HG02938 (cell line): Measurements from ENCODE around the gene SOSTDC1.
"Not testable (repeated sequence)": the region's sequence is repeated elsewhere in the genome, so short reads cannot be mapped to it uniquely, and the experiment has no call there.

Experiments
- ATAC-seq: cut with Tn5 transposase; IDR thresholded peaks from one replicate; pipeline ENCODE4 v1.9.1; 2021; ENCODE audit warnings: mild to moderate bottlenecking, moderate library complexity; ENCODE audit not compliant: unreplicated experiment

The SOSTDC1 gene, protein sequence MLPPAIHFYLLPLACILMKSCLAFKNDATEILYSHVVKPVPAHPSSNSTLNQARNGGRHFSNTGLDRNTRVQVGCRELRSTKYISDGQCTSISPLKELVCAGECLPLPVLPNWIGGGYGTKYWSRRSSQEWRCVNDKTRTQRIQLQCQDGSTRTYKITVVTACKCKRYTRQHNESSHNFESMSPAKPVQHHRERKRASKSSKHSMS

DNA sequence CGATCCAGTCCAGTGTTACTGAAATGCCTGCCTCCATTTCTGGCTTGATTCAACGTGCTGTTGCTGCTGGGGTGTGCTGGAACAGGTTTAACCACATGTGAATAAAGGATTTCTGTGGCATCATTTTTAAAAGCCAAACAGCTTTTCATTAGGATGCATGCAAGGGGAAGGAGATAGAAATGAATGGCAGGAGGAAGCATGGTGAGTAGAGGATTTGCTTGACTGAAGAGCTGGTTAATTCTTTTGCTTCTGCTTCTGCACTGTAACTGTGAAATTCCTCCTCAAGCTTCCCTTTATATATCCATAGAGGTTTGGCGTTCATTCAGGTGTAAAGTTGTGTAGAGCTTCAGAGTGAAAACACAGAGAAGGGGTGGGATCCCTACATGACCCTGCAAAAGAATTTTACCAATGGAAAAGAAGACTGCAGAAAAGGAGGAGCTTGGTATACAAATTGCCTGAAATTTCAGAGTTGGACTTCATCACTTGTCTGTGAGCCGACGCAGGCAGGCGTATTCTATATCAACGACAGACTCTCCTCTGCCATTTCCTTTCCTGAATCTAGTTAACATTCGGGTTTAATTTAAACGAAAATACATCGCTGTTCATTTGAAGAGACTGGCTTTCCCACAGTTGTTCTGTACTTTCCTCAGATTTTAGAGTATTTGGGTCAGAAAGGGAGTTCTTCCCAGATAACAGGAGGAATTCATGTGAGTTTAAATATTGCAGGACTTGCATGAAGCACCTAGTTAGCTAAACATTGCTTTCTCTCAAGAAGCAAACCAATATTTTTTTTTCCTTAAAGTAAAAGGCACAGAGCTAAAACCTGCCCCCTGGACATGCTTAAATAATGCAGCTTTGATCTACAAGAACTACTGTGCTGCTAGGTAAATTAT, at the start of gene SOSTDC1:
TSS of gene SOSTDC1 (minus strand) at position 270 of the 893 bp plus-strand sequence. CDS start at position 200, 70 bp downstream.
- ATAC-seq, result no peak

DNA sequence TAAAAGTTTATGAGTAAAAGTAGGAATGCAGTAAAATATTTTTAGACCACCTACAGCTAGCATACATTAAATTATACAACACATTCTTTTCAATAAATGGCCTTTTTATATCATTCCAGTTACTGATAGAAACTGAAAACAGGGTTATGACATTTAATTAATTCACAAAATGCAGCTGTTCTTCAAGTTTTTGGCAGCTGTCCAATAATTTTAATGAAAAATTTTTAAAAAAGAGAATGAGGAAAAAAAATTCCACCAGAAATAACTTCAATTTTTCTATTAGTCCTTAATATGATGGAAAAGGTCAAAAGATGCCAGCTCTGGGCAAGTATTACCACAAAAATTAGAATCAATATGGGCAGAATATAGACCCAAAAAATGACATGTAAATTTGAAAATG, 49.2 kb upstream of the SOSTDC1 start:
- no peak for ATAC-seq

DNA sequence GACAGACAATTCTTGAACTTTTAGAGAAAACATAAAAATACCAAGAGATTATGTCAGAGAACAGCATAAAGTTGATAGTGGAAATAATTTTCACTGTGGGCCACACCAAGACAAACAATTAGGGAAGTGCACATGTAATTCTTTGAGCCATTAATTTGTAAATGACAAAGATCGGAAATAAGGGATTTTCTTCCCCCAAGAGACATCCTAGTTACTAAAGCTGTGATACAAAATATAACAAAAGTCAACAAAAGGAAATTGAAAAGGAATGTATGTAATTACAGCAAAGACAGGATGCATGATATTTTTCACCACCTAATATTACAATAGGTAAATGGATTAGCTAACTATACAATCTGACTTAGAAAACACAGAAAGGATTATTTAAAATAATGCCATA, 48.7 kb upstream of the SOSTDC1 start:
- no peak for ATAC-seq

DNA sequence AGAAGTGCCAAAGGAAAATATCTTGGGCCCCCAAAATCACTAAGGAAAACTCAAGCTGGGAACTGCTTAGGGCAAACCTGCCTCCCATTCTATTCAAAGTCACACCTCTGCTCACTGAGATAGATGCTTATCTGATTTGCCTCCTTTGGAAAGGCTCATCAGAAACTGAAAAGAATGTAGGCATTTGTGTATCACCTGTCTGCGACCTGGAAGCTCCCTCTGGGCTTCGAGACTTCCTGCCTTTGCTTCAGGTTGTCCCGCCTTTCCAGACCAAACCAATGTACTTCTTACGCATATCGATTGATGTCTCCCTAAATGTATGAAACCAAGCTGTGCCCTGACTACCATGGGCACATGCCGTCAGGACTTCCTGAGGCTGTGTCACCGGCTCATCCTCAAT, 46.6 kb upstream of the SOSTDC1 start:
- ATAC-seq, result no peak

DNA sequence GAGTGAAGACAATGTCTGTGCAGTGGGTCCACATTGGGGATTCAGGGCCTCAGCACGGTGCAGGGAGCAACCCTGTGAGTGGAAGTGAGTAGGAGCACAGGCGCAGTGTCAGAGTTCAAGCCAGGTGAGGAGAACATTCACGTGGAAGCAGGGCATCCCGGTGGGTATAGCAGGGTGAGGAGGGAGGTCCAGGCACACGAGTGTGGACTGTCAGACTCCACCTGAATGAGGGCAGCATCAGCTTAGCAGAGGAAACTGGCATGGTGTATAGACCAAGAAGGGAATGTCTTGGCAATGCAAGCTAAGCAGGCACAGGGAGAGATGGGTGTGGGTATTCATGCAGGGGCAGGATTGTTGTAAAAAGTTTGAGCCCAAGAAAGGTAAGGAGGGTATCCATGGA, 45.8 kb upstream of the SOSTDC1 start:
- no peak for ATAC-seq

DNA sequence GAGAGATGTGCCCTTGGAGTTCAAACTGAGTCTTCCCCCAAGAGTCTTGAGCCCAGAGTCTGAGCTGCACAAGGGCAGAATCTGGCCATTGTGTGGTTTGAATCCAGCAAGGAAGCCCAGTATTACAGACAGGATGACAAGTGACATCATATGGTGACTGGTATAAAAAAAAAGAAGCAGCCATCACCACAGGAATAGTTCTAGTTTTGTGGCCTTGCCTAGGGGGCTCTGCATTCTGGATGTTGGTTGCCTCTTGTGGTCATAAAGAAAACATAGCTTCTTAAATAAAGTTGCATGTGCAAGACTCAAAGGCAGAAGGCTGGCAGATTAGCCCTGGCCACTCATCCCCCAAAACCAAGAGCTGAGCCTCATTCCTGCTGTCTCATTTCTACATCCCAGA, 44.3 kb upstream of the SOSTDC1 start:
- ATAC-seq, result no peak

DNA sequence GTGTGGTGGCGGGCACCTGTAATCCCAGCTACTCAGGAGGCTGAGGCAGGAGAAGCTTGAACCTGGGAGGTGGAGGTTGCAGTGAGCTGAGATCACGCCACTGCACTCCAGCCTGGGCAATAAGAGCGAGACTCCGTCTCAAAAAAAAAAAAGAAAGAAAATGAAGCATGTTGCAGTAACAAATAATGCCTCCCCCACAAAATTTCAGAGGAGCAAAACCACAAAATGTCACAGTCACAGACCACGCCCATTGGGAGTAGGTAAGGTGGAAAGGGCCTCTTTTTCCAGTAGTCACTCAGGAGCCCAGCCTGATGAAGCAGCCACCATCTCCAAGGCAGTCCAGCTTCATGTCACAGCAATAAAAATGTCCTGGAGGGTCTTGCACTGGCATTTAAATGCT, 40.9 kb upstream of the SOSTDC1 start:
- ATAC-seq, result not testable (repeated sequence)

DNA sequence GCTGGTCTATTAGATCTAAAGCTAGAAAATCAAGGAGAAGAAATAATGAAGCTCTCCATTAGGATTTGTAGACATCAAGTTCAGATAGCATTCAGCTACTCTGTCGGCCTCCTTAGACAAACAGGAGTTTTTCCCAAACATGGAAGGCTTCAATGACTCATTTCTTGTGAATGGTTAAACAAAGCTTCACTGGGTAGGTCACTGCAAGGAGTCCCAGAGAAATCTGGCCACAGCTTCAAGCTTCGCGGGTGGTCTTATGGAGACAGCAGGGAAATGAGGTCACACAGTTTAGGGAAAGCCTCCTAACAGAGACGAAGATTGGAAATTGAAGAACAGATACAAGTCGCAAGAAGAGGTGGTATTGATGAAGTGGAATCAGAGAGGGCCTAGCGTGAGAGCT, 38.5 kb upstream of the SOSTDC1 start:
- ATAC-seq, result no peak

DNA sequence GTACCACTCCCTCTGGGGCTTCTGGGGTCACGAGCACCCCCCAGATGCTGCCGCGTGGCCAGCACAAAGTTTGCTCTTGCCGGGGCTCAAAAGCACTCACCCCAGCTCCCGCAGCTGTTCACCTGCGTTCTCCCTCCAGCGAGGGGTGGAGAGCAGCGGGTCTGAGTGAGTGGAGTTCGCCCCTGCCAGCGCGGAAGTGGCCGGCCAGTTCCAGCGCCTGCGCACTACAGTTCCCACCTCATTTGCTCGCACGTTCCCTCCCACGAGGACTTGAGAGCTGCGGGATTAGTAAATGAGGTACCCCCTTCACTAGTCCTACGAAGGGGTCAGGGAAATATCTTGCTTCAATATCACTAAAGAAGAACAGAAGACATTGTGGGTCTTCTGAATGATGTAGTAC, 36.8 kb upstream of the SOSTDC1 start:
- no peak for ATAC-seq

DNA sequence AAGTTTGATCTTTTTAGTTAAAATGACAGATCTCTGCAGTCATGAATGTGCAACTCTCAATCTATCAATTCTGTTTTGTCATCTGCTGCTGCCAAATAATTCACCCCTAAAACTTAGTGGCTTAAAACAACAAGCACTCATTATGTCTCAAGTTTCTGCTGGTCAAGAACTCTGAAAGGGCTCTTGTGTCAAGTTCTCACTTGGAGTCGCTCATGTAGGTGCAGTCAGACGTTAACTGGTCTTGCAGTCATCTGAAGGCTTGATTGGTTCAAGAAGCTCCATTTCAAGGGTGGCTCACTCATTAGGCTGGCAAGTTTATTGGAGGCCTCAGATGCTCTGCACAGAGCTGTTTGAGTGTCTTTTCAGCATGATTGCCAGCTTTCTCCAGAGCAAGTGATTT, 32.6 kb upstream of the SOSTDC1 start:
- no peak for ATAC-seq

DNA sequence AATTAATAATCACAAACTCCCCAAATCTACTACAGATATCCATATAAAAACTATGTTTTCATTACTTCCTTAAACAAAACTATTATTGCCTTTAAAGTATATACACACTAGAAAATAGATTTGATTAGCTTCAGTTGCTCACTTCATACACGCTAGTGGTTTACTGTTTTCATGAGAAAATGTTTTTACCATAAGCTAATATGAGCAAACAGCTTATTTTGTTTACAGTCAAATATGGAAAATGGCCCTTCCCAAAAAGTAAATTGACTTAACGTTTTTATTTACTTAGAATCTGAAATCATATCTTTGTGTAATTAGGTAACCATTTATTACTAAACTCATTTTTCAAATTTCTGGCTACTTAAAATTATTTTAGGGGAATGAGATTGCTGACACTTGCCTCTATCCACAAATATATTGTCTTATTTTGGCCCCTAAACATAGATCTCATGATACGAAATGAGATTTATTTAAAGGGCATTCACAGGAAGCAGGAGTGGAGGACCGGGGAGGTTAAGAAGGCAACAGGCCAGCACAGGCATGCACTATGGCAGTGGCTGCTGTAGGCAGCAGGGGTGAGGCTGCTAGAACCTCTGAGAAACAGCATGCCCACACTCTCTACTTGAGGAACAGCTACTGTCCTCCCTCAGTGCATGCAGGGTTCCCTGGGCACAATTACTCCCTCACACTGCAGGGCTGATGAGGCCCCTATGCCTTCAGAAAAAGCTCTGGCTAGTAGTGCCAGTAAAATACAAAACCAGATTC, 29.6 kb upstream of the SOSTDC1 start:
- ATAC-seq, result no peak

DNA sequence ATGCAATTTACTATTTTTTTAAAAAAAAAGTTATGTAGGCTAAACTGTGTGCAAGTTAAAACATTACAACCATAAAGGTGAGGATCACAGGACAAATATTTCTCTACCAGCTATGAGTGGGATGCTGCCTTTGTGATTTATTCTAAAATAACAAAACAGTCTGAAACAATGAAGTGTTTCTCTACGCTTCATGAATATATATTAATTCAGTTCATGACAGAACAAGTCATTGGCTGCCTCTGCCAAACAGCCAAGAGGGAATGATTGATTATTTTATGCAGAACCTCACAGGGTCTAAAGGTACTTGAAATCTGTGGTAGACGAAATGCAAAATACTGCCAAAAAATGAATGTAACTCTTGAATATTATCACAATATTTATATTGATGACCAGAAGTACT, 29.0 kb upstream of the SOSTDC1 start:
- no peak for ATAC-seq

DNA sequence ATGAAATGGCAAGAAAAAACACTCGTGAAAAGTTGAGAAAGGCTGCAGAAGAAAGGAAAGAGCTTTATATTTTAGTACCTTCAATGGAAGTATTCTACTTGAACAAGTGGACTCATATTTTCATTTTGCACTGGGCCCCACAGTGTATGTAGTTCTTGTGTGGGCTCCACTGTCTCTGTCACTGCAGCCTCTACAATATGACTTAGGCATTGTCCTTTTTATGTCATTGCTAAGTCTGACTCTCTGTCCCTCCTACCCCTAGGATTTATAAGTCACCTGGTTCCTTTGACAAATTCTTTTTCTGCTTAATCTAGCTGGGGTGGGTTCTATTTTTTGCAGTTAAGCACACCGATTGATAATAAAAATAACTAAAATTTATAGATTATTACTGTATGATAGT, 27.7 kb upstream of the SOSTDC1 start:
- no peak for ATAC-seq

DNA sequence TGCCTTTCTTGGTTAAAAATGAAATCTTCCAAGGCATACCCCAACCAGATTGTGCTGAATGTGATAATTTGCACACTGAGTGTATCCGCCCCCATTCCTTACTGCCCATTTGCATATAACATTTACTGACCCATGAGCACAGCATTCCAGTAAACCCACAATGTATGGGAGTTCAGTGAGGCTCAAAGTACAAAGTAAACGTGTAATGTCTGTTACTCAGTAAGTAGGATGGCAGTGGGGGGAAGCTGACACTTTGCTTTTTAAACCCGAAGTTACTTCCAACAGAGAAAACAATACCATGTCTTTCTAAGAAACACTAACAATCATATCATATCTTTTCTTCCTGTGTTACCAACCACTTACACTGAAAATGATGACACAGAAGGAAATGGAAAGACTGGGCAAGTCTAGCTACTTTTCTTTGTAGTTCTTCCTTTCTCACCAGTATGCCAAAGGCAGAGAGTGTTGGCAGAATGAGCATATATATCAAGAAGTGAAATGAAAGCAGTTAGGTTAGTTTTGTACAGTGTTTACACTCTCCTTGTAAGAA, 27.1 kb upstream of the SOSTDC1 start:
- ATAC-seq, result no peak

DNA sequence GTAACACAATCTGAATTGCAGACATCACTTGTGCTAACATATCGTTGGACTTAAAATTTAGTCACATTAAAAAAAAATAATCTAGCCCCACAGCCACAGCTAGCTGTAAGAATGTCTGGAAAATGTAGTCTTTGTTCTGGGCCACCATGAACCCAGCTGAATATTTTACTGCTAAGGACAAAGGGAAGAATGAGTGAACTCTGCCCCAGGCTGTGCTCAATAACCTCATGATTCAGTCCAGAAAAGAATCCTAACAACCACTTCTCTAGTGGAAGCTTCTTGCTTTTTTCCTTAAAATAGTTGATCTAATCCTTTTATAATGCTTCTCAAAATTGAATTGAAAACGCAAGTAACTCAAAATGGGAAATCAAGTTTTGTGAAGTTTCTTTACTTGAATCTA, 25.6 kb upstream of the SOSTDC1 start:
- no peak for ATAC-seq

DNA sequence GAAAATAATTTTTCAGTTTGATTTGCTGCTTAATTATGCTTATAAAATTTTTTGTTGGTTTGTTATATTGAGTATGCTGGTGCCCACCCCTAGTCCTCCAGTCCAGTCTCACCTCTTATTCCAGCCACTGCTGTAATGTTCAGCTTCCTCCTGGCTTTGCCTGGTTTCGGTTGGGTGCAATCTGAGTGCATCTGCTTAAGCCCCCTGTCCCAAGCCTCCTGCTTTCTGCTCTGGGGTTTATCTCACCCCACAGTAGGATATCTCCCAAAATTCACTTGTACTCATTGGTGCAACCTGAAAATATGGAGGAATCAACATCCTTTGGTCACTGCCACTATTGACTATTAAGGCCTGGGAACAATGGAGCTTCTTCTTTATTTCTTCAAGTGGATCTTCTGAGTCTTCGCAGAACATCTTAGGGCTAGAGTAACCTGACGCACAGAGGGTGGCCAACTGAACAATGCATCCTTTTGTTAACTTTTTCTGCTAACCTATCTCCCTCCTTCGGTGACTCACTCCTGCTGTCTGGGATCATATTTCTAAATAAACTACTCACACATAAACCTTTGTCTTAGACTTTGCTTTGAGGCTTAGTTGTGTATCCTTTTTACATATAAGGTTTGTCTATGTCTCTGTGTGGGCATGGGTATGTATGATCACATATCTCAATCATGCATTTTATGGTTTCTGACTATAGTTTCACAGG, 19.1 kb upstream of the SOSTDC1 start:
- ATAC-seq, result no peak

DNA sequence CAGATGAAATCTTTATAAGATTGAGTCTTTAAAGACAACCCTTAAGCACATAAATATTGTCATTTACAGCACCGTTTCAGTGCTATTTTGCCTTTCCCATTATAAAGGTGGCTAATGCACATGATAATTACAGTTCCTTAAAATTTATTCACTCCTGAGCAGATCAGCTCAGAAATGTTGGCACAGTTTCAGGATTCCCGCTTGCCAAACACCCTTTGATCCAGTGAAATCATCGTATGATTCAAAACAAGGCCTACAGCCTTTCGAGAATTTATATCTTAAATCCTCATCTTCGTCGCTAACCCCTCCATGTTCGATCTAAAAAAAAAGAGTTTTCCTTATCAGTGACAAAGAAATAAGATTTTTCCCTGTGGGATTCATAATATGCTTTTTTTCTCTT, 14.1 kb upstream of the SOSTDC1 start:
- no peak for ATAC-seq

DNA sequence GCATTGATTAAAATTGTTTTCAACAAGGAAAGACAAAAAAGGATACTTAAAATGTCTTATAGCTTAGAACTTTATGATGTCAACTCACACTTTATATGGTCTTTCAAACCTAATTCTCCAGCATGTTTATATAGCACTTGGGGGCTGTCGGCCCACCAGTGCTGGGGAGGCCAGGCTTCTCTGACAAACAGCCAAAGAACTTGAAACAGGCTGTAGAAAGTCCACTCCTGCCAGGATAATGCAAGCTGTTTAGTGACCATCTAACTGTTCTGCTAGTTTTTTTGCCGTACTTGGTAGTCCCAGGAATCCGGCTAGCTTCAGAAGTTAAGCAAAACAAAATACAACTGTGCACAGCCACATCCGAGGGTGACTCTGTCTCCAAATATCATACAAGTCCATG, 13.6 kb upstream of the SOSTDC1 start:
- ATAC-seq, result no peak

DNA sequence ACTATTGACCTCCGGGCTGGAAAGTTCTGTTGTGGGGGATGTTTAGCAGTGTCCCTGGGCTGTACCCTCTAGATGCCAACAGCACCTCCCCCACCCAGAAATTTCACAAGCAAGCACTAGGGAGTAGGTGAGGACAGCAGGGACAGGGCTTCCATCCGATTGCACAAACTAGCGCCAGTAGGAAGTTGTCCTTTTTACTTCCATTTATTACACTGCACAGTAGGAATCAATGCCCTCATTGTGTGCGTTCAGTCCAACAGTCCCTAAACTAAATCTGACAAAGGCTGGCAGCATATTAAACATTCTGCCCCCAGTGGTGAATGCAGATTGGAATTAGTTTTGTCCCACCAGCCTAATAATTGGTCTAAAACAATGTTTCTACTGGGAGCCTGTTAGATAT, 6.4 kb upstream of the SOSTDC1 start:
- no peak for ATAC-seq

DNA sequence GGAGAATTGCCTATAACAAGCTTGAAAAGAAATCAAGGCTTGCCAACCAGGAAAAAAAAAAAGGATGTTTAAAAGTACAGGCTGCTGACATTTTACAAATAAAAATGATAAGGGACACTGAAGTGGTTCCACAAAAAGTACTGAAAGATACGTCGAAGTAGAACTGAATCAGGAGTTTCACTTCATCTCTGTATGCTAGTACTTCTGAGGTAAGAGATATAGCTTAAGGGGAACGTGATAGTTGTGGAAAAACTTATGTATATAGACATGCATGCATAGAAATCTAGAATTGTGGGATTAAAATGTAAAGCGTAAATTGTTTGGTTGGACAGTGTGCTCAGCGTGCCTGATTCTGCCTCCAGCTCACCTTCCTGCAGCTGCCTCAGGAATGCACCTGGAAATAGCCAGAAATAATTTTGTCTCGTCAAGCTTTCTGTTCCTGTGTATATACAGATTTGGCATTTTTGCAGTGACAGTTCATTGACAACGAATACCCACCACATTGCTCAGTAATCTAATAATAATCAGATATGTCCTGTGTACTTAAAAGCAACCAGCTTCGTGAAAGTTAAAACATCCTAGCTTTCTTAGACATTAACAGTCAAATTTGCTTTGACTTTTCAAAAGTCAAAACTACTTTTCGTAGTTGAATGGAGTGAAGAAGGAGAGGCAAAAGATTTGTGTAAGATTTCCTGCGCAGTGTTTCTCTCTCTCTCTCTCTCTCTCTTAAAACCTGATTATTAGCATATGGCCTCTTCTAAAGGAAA, 1.4 kb downstream of the SOSTDC1 start:
- no peak for ATAC-seq
